Endothelial cell of umbilical vein (primary cell): ENCODE measurements around the gene TMEM184C. TPM values are rescaled to one million over a fixed set of nuclear protein-coding genes. Genes with fewer than 3 reads are reported as not detected.

ENCODE experiments used
- BruUV-seq: library from RNA; stranded (reverse); fragments of 400-500 nt; replicated peaks from 2 replicates; lab custom pipeline; 2021; lab: Mats Ljungman, UMichigan
- CTCF ChIA-PET: fragments of 300-600, 350-600 bp; sonication (Branson Sonifier 250); formaldehyde crosslinking; loops from one replicate; lab custom pipeline; 2021; ENCODE audit warnings: antibody characterized with exemption, inconsistent platforms; lab: Charles Lee
- POLR2A ChIA-PET: fragments of 300-600, 350-600 bp; sonication (Branson Sonifier 250); formaldehyde crosslinking; loops from one replicate; lab custom pipeline; 2021; ENCODE audit warnings: antibody characterized with exemption, inconsistent platforms; lab: Charles Lee
- DNase-seq: peaks from one replicate; pipeline ENCODE4 v3.0.0-alpha.2; 2011; ENCODE audit warnings: low read depth, low spot score
- FAIRE-seq: peaks from 2 replicates; lab custom pipeline; 2011; peaks lifted over from hg19 to GRCh38; lab: Jason Lieb, UNC
- H2AFZ ChIP-seq: 2 replicates; pipeline ENCODE4 v1.6.0; 2012; ENCODE audit warnings: low read depth, low read length, control low read depth, inconsistent platforms
- H3K27ac ChIP-seq: 2 replicates; pipeline ENCODE4 v1.5.1; 2011; ENCODE audit warnings: low read depth, mild to moderate bottlenecking, control low read depth, low read length, moderate library complexity; ENCODE audit not compliant: insufficient read depth
- H3K27me3 ChIP-seq, 2 experiments: 2 replicates each; pipeline versions ENCODE4 v1.6.0 to v1.6.1; 2011; ENCODE audit warnings: low read length in 2 of 2, mixed read lengths in 1 of 2; ENCODE audit not compliant: control insufficient read depth in 2 of 2, insufficient read depth in 2 of 2
- H3K36me3 ChIP-seq, 2 experiments: 2 replicates in 1 of 2; 3 replicates in 1 of 2; pipeline ENCODE4 v1.5.1; 2011; ENCODE audit warnings: low read length in 2 of 2, mild to moderate bottlenecking in 1 of 2, moderate library complexity in 1 of 2; ENCODE audit not compliant: control insufficient read depth in 2 of 2, insufficient read depth in 2 of 2; ENCODE audit errors: extremely low read depth in 1 of 2
- H3K4me1 ChIP-seq: 3 replicates; pipeline ENCODE4 v1.5.1; 2011; ENCODE audit warnings: mild to moderate bottlenecking, low read length; ENCODE audit not compliant: control insufficient read depth, insufficient read depth; ENCODE audit errors: extremely low read depth
- H3K4me2 ChIP-seq: 2 replicates; pipeline ENCODE4 v1.6.1; 2011; ENCODE audit warnings: low read length, control low read depth, mixed read lengths; ENCODE audit not compliant: insufficient read depth
- H3K4me3 ChIP-seq, 3 experiments: fragments of 200-600 bp in 1 of 3; sonication (generic), shearing (Covaris generic) in 1 of 3; replicated peaks in 1 of 3; 2 replicates each; pipeline ENCODE4 v1.5.1; 2011 to 2016; ENCODE audit warnings: control low read depth in 3 of 3, low read length in 3 of 3, mild to moderate bottlenecking in 2 of 3, inconsistent platforms in 1 of 3, low read depth in 1 of 3, moderate library complexity in 1 of 3; ENCODE audit not compliant: insufficient read depth in 1 of 3
- H3K79me2 ChIP-seq: 2 replicates; pipeline ENCODE4 v1.6.0; 2012; ENCODE audit warnings: low read length, inconsistent platforms; ENCODE audit not compliant: control insufficient read depth, insufficient read depth
- H3K9ac ChIP-seq: replicated peaks from 2 replicates; pipeline ENCODE3; 2011; ENCODE audit warnings: low read length, control low read depth; ENCODE audit not compliant: insufficient read depth; ENCODE audit errors: extremely low read depth
- H3K9me1 ChIP-seq: replicated peaks from 3 replicates; pipeline ENCODE4 v1.6.0; 2011; ENCODE audit warnings: mild to moderate bottlenecking, low read length; ENCODE audit not compliant: control insufficient read depth, insufficient read depth; ENCODE audit errors: extremely low read depth
- H3K9me3 ChIP-seq: replicated peaks from 2 replicates; pipeline ENCODE4 v1.5.1; 2012; ENCODE audit warnings: low read length, inconsistent platforms; ENCODE audit not compliant: control insufficient read depth, insufficient read depth
- H4K20me1 ChIP-seq: replicated peaks from 2 replicates; pipeline ENCODE3; 2011; ENCODE audit warnings: mild to moderate bottlenecking, low read length; ENCODE audit not compliant: control insufficient read depth, insufficient read depth; ENCODE audit errors: extremely low read depth
- EZH2 ChIP-seq: IDR thresholded peaks from 2 replicates; pipeline ENCODE4 v1.6.1; 2012; ENCODE audit warnings: borderline replicate concordance, low read depth, mild to moderate bottlenecking, moderate library complexity, low read length, inconsistent platforms; ENCODE audit not compliant: severe bottlenecking
- FOS ChIP-seq: IDR thresholded peaks from 2 replicates; pipeline ENCODE4 v1.6.1; 2011; ENCODE audit warnings: mild to moderate bottlenecking, low read length, moderate library complexity, borderline replicate concordance; ENCODE audit not compliant: insufficient read depth
- GATA2 ChIP-seq: IDR thresholded peaks from 2 replicates; pipeline ENCODE4 v1.7.0; 2011; ENCODE audit warnings: low read depth, mild to moderate bottlenecking, moderate library complexity, mixed read lengths, low read length; ENCODE audit not compliant: insufficient read length, insufficient read depth
- JUN ChIP-seq: IDR thresholded peaks from 2 replicates; pipeline ENCODE4 v1.6.1; 2011; ENCODE audit warnings: borderline replicate concordance, low read depth; ENCODE audit not compliant: insufficient read length, insufficient read depth
- MYC ChIP-seq: IDR thresholded peaks from one replicate; pipeline ENCODE4 v1.6.1; 2011; ENCODE audit warnings: mild to moderate bottlenecking, low read depth, low read length
- POLR2A ChIP-seq: IDR thresholded peaks from 2 replicates; pipeline ENCODE4 v1.6.1; 2012; ENCODE audit warnings: low read depth, mild to moderate bottlenecking, control low read depth, low read length
- POLR2AphosphoS5 ChIP-seq: IDR thresholded peaks from 2 replicates; pipeline ENCODE4 v1.6.1; 2012; ENCODE audit warnings: low read depth, mild to moderate bottlenecking, control low read depth, low read length, moderate library complexity; ENCODE audit not compliant: insufficient read depth
- dilution Hi-C: fragments of 300-500 bp; cut with MboI; formaldehyde crosslinking; loops from one replicate; pipeline ENCODE4 v1.15.0; 2019; ENCODE audit warnings: low sequenced_read_pairs; ENCODE audit not compliant: extremely low pct_ligation_motif_present
- intact Hi-C: fragments of 100-400 bp; cut with micrococcal nuclease; formaldehyde crosslinking; loops from one replicate; pipeline ENCODE4 v1.10.0; 2022
- polyA plus RNA-seq, 4 experiments: library from polyadenylated mRNA; depleted of rRNA in 3 of 4; stranded (reverse) in 3 of 4; unstranded in 1 of 4; fragments of >200 nt; gene quantifications; 2 replicates each; pipeline versions ENCODE4 v1.2.1 to v1.2.3, GENCODE V29; 2011 to 2012; ENCODE audit warnings: missing spikeins in 1 of 4
- total RNA-seq: library from RNA; stranded (reverse); gene quantifications from 2 replicates; pipeline ENCODE4 v1.2.3, GENCODE V29; 2021
- TF ChIP-seq, protein P1 (sequence below), 2 donors: IDR thresholded peaks; 1 replicate in 1 of 2; 2 replicates in 1 of 2; pipeline ENCODE4 v1.5.1; 2011; ENCODE audit warnings: low read length in 2 of 2, mild to moderate bottlenecking in 2 of 2, moderate library complexity in 2 of 2, control low read depth in 1 of 2, inconsistent platforms in 1 of 2, low read depth in 1 of 2; ENCODE audit not compliant: insufficient read depth in 1 of 2; ENCODE audit errors: extremely low read depth in 1 of 2
- TF ChIP-seq, protein P2 (sequence below): IDR thresholded peaks from 2 replicates; pipeline ENCODE4 v1.6.1; 2011; ENCODE audit not compliant: insufficient read depth, insufficient read length

The TMEM184C gene
- total and polyA plus RNA-seq, 2 donors (not counting 3 experiments of a cell fraction or from before 2014, with no cell fraction given): 10.3 to 29.2 TPM

DNA sequence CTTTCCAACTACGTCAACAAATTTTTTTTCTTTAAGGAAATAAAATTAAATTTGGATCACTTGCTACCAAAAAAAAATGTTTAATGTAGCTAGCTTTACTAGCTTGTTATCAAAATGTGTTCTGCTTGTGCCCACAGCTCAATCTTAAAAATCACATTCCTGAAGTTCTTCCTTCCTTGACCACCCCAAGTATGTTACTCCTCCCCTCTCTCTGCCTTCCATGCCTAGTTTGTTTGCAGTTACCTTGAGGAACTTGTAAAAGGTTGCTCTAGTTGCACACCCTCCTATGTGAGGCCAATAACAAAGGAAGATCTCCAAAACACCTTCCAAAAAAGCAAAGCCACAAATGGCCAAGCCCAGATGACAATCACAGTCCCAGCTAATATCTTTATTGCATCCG lies 19.6 kb upstream of the TMEM184C start:
- Histone ChIP-seq H3K9me1 (no peaks in the 10 kb centered on the region), H3K4me3 (no peak overlapping the region), H3K9ac (no peak overlapping the region), H4K20me1 (no peaks in the 10 kb centered on the region), H3K79me2 (no peaks in the 10 kb centered on the region), H3K4me2 (no peak overlapping the region), H3K9me3 (no peaks in the 10 kb centered on the region), H3K36me3 (no peaks in the 10 kb centered on the region), H2AFZ (no peak overlapping the region), H3K4me1 (peaks cover 4% of the 10 kb centered on the region), H3K27ac (no peak overlapping the region), H3K27me3 (peaks cover 0 to 3% of the 10 kb centered on the region in 2 experiments)
- ChIA-PET POLR2A (interaction anchor here (0.7 to 1.0 kb wide), 2 partner anchors 258 to 269 kb away, joined by 3 read pairs; no protein-coding TSS in a partner anchor), CTCF (interaction anchor here (0.8 to 7.6 kb wide), 5 partner anchors 9 to 269 kb away, joined by 4 to 146 read pairs (median 11); partner anchors contain the start of gene TMEM184C)
- TF ChIP-seq POLR2A (no peak), MYC (no peak), POLR2AphosphoS5 (no peak), GATA2 (no peak), EZH2 (no peak), FOS (no peak), JUN (no peak)
- TF ChIP-seq, protein P1, sequence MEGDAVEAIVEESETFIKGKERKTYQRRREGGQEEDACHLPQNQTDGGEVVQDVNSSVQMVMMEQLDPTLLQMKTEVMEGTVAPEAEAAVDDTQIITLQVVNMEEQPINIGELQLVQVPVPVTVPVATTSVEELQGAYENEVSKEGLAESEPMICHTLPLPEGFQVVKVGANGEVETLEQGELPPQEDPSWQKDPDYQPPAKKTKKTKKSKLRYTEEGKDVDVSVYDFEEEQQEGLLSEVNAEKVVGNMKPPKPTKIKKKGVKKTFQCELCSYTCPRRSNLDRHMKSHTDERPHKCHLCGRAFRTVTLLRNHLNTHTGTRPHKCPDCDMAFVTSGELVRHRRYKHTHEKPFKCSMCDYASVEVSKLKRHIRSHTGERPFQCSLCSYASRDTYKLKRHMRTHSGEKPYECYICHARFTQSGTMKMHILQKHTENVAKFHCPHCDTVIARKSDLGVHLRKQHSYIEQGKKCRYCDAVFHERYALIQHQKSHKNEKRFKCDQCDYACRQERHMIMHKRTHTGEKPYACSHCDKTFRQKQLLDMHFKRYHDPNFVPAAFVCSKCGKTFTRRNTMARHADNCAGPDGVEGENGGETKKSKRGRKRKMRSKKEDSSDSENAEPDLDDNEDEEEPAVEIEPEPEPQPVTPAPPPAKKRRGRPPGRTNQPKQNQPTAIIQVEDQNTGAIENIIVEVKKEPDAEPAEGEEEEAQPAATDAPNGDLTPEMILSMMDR (IDR thresholded peaks at IDR 0.05; ENCODE audit: extremely low read depth in 1 of 2, insufficient read depth in 1 of 2, low read depth in 1 of 2, low read length in 2 of 2): no peak
- TF ChIP-seq, protein P2, sequence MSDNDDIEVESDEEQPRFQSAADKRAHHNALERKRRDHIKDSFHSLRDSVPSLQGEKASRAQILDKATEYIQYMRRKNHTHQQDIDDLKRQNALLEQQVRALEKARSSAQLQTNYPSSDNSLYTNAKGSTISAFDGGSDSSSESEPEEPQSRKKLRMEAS: no peak
- dilution Hi-C loops (no loop called here), intact Hi-C loops (no loop called here)
- no peak for DNase-seq
- no peak for FAIRE-seq
- BruUV-seq: no TSS peak
